GM21423 (cell line): ENCODE data around the gene KLHL3.

Experiments
- ATAC-seq: cut with Tn5 transposase; IDR thresholded peaks from one replicate; pipeline ENCODE4 v1.9.1; 2021; ENCODE audit warnings: mild to moderate bottlenecking, moderate library complexity; ENCODE audit not compliant: unreplicated experiment

Gene KLHL3

GRCh38 chr5:137592317-137592716 is 143.6 kb downstream of the KLHL3 start:
- ATAC-seq, result no peak

DNA sequence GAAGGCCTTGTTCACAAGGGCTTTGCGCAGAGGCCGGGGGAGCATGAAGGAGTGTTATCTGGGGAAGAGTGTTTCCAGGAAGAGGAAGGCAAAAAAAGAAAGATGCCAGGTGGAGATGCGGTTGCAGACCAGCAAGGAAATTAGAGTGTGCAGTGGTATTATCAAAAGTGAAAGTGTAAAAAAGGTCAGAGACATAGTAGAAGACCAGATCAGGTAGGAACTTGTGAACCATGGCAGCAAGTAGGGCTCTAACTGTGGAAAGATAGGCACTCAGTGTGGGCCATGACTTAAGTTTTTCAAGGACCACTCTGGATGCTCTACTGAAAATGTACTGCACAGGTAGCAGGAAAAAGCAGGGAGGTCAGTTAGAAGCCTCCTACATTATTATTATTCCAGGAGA is 146.7 kb downstream of the KLHL3 start:
- peak; percentile 55 for ATAC-seq

GRCh38 chr5:137587919-137588318 is 148.0 kb downstream of the KLHL3 start:
- ATAC-seq, result no peak

DNA sequence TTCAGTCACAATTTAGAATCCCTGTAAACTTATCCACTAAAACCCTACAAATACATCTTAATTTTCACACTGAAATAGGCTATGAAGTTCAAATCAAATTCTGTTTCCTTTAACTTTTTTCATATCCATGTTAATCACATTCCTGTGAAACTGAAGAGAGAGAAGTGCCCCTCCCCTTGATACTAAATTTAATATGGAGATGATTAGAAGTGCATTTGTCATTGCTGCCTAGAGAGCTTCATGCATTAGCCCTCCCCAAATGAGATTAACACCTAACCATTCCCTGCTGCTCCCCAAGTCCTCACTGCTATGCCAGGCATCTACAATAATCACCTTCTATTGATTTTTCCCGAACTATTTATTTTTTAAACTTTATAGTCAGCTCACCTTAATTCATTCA is 151.6 kb downstream of the KLHL3 start:
- ATAC-seq, result no peak

DNA sequence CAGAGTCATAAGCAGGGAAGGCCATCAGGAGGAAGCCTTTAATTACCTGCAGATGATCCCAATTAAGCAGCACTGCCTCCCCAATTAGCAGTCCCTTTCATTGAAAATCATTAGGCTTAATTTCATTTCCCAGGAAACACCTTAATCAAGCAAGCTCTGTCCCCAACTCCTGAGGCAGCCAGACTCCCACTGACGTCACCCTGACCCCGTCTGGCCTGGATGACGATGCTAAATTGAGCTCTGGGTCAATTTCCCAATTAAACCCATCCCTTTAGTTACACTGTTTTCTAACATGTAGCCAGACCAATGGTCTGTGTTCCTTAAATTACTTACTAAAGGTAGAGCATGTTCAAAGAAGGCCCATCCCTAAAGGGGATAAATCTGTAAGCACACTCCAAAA is 152.8 kb downstream of the KLHL3 start:
- ATAC-seq, result no peak

DNA sequence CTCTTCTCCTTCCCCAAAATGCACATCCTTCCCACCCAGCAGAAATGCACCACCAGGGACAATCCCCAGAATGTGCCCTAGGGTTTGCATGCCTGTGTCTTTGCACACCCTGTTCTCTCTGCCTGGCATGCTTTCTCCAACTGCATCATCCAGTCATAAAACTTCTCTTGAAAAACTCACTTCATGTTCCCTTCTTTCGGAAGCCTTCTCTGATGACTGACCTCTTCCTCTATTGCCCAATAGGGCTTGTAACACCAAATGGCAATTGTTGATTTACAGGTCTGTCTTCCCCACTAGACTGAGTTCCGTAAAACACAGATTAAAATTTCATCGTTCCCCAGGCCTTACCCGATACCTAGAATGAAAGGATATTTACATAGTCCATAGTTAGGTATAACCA is 153.7 kb downstream of the KLHL3 start:
- no peak for ATAC-seq

- no peak for ATAC-seq
Measured at GRCh38 chr5:137581776-137582175, 154.1 kb downstream of the KLHL3 start.

DNA sequence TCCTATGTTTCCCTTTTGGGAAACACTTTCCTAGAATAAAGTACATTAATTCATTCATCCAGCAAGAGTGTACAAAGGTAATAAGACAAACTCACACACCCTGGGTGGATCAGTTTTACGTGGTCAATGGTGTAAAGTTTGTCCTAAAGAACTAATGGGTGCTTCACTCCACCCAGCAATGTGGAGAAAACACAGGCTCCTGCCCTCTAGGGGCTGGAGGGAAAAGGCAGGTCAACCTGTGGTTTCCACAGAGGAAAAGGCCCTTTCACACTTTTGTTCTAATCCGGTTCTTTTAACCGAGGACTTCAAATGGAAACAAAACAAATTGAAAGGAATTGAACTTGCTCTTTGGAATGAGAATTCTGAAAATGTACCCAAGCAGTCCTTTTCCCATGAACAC is 155.9 kb downstream of the KLHL3 start:
- ATAC-seq, result no peak

- ATAC-seq, result no peak
Measured at GRCh38 chr5:137575847-137576246, 160.0 kb downstream of the KLHL3 start.

- ATAC-seq, result no peak
Measured at GRCh38 chr5:137575211-137575610, 160.7 kb downstream of the KLHL3 start.

DNA sequence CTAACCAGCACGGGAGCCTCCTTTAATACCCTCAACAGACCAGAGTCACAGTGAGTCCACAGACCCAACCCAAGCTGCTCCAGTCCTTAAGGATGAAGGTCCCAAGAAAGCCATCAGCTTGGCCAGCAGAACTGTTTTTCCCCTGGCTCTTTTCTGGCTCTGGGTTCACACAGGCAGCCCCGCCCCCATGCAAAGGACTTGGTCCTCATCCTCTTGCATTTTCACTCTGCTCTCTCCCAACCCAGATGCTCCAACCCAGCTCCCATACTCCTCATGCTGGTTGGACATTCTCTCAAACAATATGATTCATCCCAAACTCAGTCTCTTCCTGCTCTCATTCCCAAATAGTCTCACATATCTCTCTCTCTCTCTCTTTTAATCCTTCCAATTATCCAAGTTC is 162.5 kb downstream of the KLHL3 start:
- ATAC-seq, result no peak

DNA sequence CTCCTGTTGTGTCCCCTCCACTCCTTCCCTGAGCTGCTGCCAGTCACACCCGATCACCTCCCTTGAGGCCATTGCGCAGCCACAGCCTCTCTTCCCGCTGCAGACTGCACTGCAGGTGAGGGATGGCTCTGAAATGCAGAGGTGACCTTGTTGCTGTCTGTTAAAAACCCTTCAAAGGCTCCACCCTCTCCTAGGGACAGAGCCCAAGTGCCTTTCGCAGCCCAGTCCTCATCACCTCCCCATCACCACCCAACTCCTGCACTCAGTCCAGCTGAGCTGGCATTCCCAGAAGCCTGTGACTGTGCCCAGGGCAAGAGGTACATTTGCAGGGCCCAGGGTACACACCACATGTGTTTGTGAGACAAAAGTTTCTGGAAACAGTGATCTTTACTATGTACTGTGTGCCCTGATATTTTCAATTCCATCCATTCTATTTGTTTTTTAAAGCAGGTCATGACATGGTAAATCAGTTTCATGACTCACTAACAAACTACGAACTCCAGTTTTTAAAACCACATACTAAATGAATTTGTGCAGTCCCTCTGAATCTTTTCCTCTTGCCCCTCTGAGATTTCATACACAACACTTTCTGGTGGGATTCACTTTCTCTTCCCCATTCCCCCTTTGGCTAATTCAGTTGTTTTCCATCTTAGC is 163.7 kb downstream of the KLHL3 start:
- no peak for ATAC-seq

GRCh38 chr5:137570070-137570469 is 165.8 kb downstream of the KLHL3 start:
- ATAC-seq, result no peak
